HepG2 (cell line): ENCODE measurements around the gene TMED3.

ENCODE experiments used
- CBX2 ChIP-seq, 2 experiments: fragments of 200-600 bp in 1 of 2; sonication (generic); formaldehyde crosslinking in 1 of 2; IDR thresholded peaks; 2 replicates each; pipeline versions ENCODE4 v1.7.0 to v1.8.1; 2018 to 2022; ENCODE audit warnings: low read depth in 2 of 2, low read length in 1 of 2, mild to moderate bottlenecking in 1 of 2, missing genetic modification reagents in 1 of 2
- JUN ChIP-seq: sonication (generic); formaldehyde crosslinking; IDR thresholded peaks from 2 replicates; pipeline ENCODE4 v1.4.0; 2020; ENCODE audit warnings: mild to moderate bottlenecking, missing genetic modification reagents
- NKX3-1 ChIP-seq: sonication (generic); formaldehyde crosslinking; IDR thresholded peaks from 2 replicates; pipeline ENCODE4 v1.5.0; 2020; ENCODE audit warnings: missing genetic modification reagents
- NR2C2 ChIP-seq: sonication (generic); formaldehyde crosslinking; IDR thresholded peaks from 2 replicates; pipeline ENCODE4 v1.4.0; 2020; ENCODE audit warnings: missing genetic modification reagents, mild to moderate bottlenecking, moderate library complexity, borderline replicate concordance
- RAD21 ChIP-seq: fragments of 450-650 bp; formaldehyde crosslinking; IDR thresholded peaks from 2 replicates; pipeline ENCODE4 v1.5.0; 2020; ENCODE audit warnings: mild to moderate bottlenecking
- RAD51 ChIP-seq: fragments of 450-650 bp; IDR thresholded peaks from 2 replicates; pipeline ENCODE4 v1.6.1; 2016; ENCODE audit warnings: borderline replicate concordance
- RBFOX2 ChIP-seq: fragments of 200-400 bp; formaldehyde crosslinking; IDR thresholded peaks from 2 replicates; pipeline ENCODE4 v1.6.1; 2017; ENCODE audit warnings: low read depth, mild to moderate bottlenecking, low read length
- TAF1 ChIP-seq: sonication (generic); formaldehyde crosslinking; IDR thresholded peaks from 2 replicates; pipeline ENCODE4 v1.4.0; 2020; ENCODE audit warnings: missing genetic modification reagents
- YY1 ChIP-seq: IDR thresholded peaks from 2 replicates; pipeline ENCODE4 v1.6.1; 2011; ENCODE audit warnings: low read length, low read depth, moderate library complexity, mild to moderate bottlenecking; ENCODE audit not compliant: insufficient read depth, insufficient replicate concordance
- ZFP62 ChIP-seq: sonication (generic); formaldehyde crosslinking; IDR thresholded peaks from 2 replicates; pipeline ENCODE4 v1.4.0; 2020; ENCODE audit warnings: missing genetic modification reagents
- TF ChIP-seq, protein P1 (sequence below): IDR thresholded peaks from 2 replicates; pipeline ENCODE4 v1.6.1; 2016
- TF ChIP-seq, protein P2 (sequence below): fragments of 450-650 bp; IDR thresholded peaks from 2 replicates; pipeline ENCODE4 v1.6.1; 2017; ENCODE audit warnings: mild to moderate bottlenecking
- TF ChIP-seq, protein P3 (sequence below): sonication (generic); formaldehyde crosslinking; IDR thresholded peaks from 2 replicates; pipeline ENCODE4 v1.5.0; 2020; ENCODE audit warnings: mild to moderate bottlenecking, missing genetic modification reagents, moderate library complexity

DNA sequence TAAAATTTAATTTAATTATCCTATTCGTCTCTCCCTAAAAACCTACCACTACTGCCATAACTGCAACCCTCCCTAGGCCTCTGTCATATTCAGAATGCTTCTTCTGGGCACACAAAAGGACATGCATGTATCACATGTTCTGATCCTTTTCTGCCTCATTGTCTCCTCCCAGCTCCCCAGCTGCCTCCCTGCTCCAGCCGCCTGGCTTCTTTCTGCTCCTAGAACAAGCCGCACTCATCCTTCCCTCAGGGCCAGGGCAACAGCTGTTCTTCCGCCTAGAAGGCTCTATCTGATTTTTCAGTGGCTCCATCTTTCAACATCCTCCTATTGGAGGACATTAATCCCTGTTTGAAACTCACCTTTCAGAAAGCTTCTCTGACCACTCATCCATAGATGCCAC is 38.6 kb downstream of the TMED3 start:
- TF ChIP-seq, protein P1, sequence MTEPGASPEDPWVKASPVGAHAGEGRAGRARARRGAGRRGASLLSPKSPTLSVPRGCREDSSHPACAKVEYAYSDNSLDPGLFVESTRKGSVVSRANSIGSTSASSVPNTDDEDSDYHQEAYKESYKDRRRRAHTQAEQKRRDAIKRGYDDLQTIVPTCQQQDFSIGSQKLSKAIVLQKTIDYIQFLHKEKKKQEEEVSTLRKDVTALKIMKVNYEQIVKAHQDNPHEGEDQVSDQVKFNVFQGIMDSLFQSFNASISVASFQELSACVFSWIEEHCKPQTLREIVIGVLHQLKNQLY, result no peak
- no peak for TF ChIP-seq NR2C2 (CRISPR knock-in tag)
- TF ChIP-seq YY1, result no peak
- no peak for TF ChIP-seq TAF1 (CRISPR knock-in tag)
- no peak for TF ChIP-seq JUN
- no peak for TF ChIP-seq RBFOX2
- TF ChIP-seq NKX3-1 (CRISPR knock-in tag), result no peak
- no peak for TF ChIP-seq RAD51
- TF ChIP-seq CBX2 (IDR thresholded peaks at IDR 0.05; ENCODE audit: low read depth, low read length), result no peak
- no peak for TF ChIP-seq CBX2 (CRISPR knock-in tag; IDR thresholded peaks at IDR 0.05; ENCODE audit: low read depth)
- TF ChIP-seq RAD21 (CRISPR knock-in tag), result no peak
- TF ChIP-seq, protein P2, sequence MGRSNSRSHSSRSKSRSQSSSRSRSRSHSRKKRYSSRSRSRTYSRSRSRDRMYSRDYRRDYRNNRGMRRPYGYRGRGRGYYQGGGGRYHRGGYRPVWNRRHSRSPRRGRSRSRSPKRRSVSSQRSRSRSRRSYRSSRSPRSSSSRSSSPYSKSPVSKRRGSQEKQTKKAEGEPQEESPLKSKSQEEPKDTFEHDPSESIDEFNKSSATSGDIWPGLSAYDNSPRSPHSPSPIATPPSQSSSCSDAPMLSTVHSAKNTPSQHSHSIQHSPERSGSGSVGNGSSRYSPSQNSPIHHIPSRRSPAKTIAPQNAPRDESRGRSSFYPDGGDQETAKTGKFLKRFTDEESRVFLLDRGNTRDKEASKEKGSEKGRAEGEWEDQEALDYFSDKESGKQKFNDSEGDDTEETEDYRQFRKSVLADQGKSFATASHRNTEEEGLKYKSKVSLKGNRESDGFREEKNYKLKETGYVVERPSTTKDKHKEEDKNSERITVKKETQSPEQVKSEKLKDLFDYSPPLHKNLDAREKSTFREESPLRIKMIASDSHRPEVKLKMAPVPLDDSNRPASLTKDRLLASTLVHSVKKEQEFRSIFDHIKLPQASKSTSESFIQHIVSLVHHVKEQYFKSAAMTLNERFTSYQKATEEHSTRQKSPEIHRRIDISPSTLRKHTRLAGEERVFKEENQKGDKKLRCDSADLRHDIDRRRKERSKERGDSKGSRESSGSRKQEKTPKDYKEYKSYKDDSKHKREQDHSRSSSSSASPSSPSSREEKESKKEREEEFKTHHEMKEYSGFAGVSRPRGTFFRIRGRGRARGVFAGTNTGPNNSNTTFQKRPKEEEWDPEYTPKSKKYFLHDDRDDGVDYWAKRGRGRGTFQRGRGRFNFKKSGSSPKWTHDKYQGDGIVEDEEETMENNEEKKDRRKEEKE, result no peak
- TF ChIP-seq, protein P3, sequence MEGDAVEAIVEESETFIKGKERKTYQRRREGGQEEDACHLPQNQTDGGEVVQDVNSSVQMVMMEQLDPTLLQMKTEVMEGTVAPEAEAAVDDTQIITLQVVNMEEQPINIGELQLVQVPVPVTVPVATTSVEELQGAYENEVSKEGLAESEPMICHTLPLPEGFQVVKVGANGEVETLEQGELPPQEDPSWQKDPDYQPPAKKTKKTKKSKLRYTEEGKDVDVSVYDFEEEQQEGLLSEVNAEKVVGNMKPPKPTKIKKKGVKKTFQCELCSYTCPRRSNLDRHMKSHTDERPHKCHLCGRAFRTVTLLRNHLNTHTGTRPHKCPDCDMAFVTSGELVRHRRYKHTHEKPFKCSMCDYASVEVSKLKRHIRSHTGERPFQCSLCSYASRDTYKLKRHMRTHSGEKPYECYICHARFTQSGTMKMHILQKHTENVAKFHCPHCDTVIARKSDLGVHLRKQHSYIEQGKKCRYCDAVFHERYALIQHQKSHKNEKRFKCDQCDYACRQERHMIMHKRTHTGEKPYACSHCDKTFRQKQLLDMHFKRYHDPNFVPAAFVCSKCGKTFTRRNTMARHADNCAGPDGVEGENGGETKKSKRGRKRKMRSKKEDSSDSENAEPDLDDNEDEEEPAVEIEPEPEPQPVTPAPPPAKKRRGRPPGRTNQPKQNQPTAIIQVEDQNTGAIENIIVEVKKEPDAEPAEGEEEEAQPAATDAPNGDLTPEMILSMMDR, result no peak
- TF ChIP-seq ZFP62 (CRISPR knock-in tag), result no peak
